HEK293 (cell line): ENCODE measurements around the gene S1PR1.
"Not testable (repeated sequence)": the region's sequence is repeated elsewhere in the genome, so short reads cannot be mapped to it uniquely, and the experiment has no call there.

ENCODE experiments used
- CTCF ChIA-PET: fragments of 350-600 bp; formaldehyde crosslinking; extraction: SDS; loops from one replicate; lab custom pipeline; 2021; ENCODE audit warnings: antibody characterized with exemption; lab: Yijun Ruan, JAX
- POLR2A ChIA-PET: fragments of 300-600 bp; formaldehyde crosslinking; extraction: SDS; loops from one replicate; lab custom pipeline; 2020; ENCODE audit warnings: antibody characterized with exemption, inconsistent platforms; lab: Yijun Ruan, JAX
- H3K27ac ChIP-seq: fragments of 200-500 bp; sonication (Bioruptor generic); 2 replicates; pipeline ENCODE4 v1.5.1; 2014; ENCODE audit warnings: low read depth, low read length, control low read depth, inconsistent platforms; ENCODE audit errors: extremely low read depth
- H3K36me3 ChIP-seq, 2 experiments: fragments of 200-500 bp in 1 of 2; sonication (Bioruptor generic) in 1 of 2; 1 replicate in 1 of 2; 2 replicates in 1 of 2; pipeline ENCODE4 v1.5.1; 2014 to 2017; ENCODE audit warnings: inconsistent platforms in 2 of 2, low read length in 2 of 2; ENCODE audit not compliant: control insufficient read depth in 2 of 2, insufficient read depth in 1 of 2
- H3K4me1 ChIP-seq: fragments of 200-500 bp; sonication (Bioruptor generic); 2 replicates; pipeline ENCODE4 v1.5.1; 2014; ENCODE audit warnings: mild to moderate bottlenecking, low read length, inconsistent platforms; ENCODE audit not compliant: control insufficient read depth, insufficient read depth
- H3K4me3 ChIP-seq: 2 replicates; pipeline ENCODE4 v1.5.1; 2011; ENCODE audit warnings: low read depth, mild to moderate bottlenecking, control low read depth, low read length, moderate library complexity
- H3K9me3 ChIP-seq: fragments of 200-500 bp; sonication (Bioruptor generic); 2 replicates; pipeline ENCODE4 v1.5.1; 2014; ENCODE audit warnings: low read depth, low read length, inconsistent platforms; ENCODE audit not compliant: control insufficient read depth, insufficient read depth
- KLF7 ChIP-seq: fragments of 450-650 bp; formaldehyde crosslinking; IDR thresholded peaks from 2 replicates; pipeline ENCODE4 v1.5.1; 2016; ENCODE audit warnings: missing biosample characterization, missing genetic modification characterization, borderline replicate concordance
- MEIS1 ChIP-seq: sonication (generic); formaldehyde crosslinking; IDR thresholded peaks from 2 replicates; pipeline ENCODE4 v1.8.1; 2022; ENCODE audit warnings: missing genetic modification reagents, mild to moderate bottlenecking, borderline replicate concordance
- SALL2 ChIP-seq: fragments of 450-650 bp; formaldehyde crosslinking; IDR thresholded peaks from 2 replicates; pipeline ENCODE4 v1.5.0; 2017; ENCODE audit warnings: missing biosample characterization, mild to moderate bottlenecking, missing genetic modification characterization, borderline replicate concordance
- ZBTB8A ChIP-seq: fragments of 450-650 bp; formaldehyde crosslinking; IDR thresholded peaks from 2 replicates; pipeline ENCODE4 v1.5.1; 2016; ENCODE audit warnings: missing biosample characterization, missing genetic modification characterization
- ZNF133 ChIP-seq: fragments of 450-650 bp; formaldehyde crosslinking; IDR thresholded peaks from 2 replicates; pipeline ENCODE4 v1.5.1; 2016; ENCODE audit warnings: missing biosample characterization, missing genetic modification characterization
- ZNF18 ChIP-seq: fragments of 450-650 bp; formaldehyde crosslinking; IDR thresholded peaks from 2 replicates; pipeline ENCODE4 v1.5.1; 2016; ENCODE audit warnings: missing biosample characterization, missing genetic modification characterization
- ZNF2 ChIP-seq: fragments of 450-650 bp; formaldehyde crosslinking; IDR thresholded peaks from 2 replicates; pipeline ENCODE4 v1.5.1; 2016; ENCODE audit warnings: missing biosample characterization, missing genetic modification characterization
- ZNF223 ChIP-seq: fragments of 450-650 bp; formaldehyde crosslinking; IDR thresholded peaks from 2 replicates; pipeline ENCODE4 v1.5.1; 2016; ENCODE audit warnings: missing biosample characterization, missing genetic modification characterization
- ZNF266 ChIP-seq: fragments of 450-650 bp; formaldehyde crosslinking; IDR thresholded peaks from 2 replicates; pipeline ENCODE4 v1.5.1; 2016; ENCODE audit warnings: missing biosample characterization, missing genetic modification characterization, low read depth
- ZNF341 ChIP-seq: fragments of 450-650 bp; formaldehyde crosslinking; IDR thresholded peaks from 2 replicates; pipeline ENCODE4; 2016; ENCODE audit warnings: low read depth, missing biosample characterization, missing genetic modification characterization
- ZNF423 ChIP-seq: fragments of 450-650 bp; formaldehyde crosslinking; IDR thresholded peaks from 2 replicates; pipeline ENCODE4 v1.5.1; 2016; ENCODE audit warnings: missing biosample characterization, missing genetic modification characterization
- ZNF488 ChIP-seq: fragments of 450-650 bp; formaldehyde crosslinking; IDR thresholded peaks from 2 replicates; pipeline ENCODE4 v1.5.1; 2016; ENCODE audit warnings: missing biosample characterization, missing genetic modification characterization
- ZNF558 ChIP-seq: fragments of 450-650 bp; formaldehyde crosslinking; IDR thresholded peaks from 2 replicates; pipeline ENCODE4 v1.5.1; 2016; ENCODE audit warnings: missing biosample characterization, missing genetic modification characterization
- ZNF561 ChIP-seq: fragments of 450-650 bp; IDR thresholded peaks from 2 replicates; pipeline ENCODE4 v1.5.1; 2018; ENCODE audit warnings: missing biosample characterization, missing genetic modification characterization, borderline replicate concordance
- ZNF626 ChIP-seq: fragments of 450-650 bp; sonication (Bioruptor Pico); formaldehyde crosslinking; IDR thresholded peaks from 2 replicates; pipeline ENCODE4 v1.5.1; 2018; ENCODE audit warnings: missing biosample characterization, missing genetic modification characterization, inconsistent platforms
- ZNF645 ChIP-seq: fragments of 450-650 bp; formaldehyde crosslinking; IDR thresholded peaks from 2 replicates; pipeline ENCODE4; 2016; ENCODE audit warnings: missing biosample characterization, missing genetic modification characterization
- ZNF785 ChIP-seq: fragments of 450-650 bp; formaldehyde crosslinking; IDR thresholded peaks from 2 replicates; pipeline ENCODE4 v1.5.1; 2016; ENCODE audit warnings: missing biosample characterization, missing genetic modification characterization
- TF ChIP-seq, protein P1 (sequence below): fragments of 450-650 bp; formaldehyde crosslinking; IDR thresholded peaks from 2 replicates; pipeline ENCODE4 v1.5.1; 2017; ENCODE audit warnings: missing biosample characterization, missing genetic modification characterization

S1PR1 gene

GRCh38 chr1:101217148-101217547, 19.7 kb upstream of the S1PR1 start (continued):
- no peak for TF ChIP-seq ZNF645 (tag by site-specific recombination)
- TF ChIP-seq ZNF266 (tag by site-specific recombination) = no peak
- no peak for TF ChIP-seq MEIS1 (CRISPR knock-in tag)
- no peak for TF ChIP-seq ZNF558 (tag by site-specific recombination)
- no peak for TF ChIP-seq SALL2
- no peak for TF ChIP-seq ZNF626 (tag by site-specific recombination)
- TF ChIP-seq ZBTB8A (tag by site-specific recombination) = no peak
- no peak for TF ChIP-seq ZNF785 (tag by site-specific recombination)
- no peak for TF ChIP-seq ZNF561 (tag by site-specific recombination)
- TF ChIP-seq ZNF2 (tag by site-specific recombination) = no peak
- no peak for TF ChIP-seq ZNF488

DNA sequence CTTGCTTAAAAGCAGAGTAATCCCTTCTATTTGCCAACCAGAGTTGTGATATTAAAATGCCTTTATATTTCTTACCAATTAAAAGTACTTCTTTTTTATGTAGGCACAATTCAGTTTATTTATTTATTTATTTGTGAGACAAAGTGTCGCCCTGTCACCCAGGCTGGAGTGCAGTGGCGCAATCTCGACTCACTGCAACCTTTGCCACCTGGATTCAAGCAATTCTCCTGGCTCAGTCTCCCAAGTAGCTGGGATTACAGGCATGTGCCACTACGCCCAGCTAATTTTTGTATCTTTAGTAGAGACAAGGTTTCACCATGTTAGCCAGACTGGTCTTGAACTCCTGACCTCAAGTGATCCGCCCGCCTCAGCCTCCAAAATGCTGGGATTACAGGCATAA, 17.9 kb upstream of the S1PR1 start:
- H3K4me1 ChIP-seq, H3K9me3 ChIP-seq, CTCF ChIA-PET, H3K27ac ChIP-seq, H3K36me3 ChIP-seq, H3K4me3 ChIP-seq, POLR2A ChIA-PET: not testable (repeated sequence)

- no peak overlapping the region for H3K27ac ChIP-seq
- TF ChIP-seq ZNF133 (tag by site-specific recombination) (no peak), ZNF341 (tag by site-specific recombination) (no peak), ZNF18 (tag by site-specific recombination) (no peak), KLF7 (no peak), ZNF423 (tag by site-specific recombination) (no peak), ZNF223 (tag by site-specific recombination) (no peak)
- TF ChIP-seq, protein P1, sequence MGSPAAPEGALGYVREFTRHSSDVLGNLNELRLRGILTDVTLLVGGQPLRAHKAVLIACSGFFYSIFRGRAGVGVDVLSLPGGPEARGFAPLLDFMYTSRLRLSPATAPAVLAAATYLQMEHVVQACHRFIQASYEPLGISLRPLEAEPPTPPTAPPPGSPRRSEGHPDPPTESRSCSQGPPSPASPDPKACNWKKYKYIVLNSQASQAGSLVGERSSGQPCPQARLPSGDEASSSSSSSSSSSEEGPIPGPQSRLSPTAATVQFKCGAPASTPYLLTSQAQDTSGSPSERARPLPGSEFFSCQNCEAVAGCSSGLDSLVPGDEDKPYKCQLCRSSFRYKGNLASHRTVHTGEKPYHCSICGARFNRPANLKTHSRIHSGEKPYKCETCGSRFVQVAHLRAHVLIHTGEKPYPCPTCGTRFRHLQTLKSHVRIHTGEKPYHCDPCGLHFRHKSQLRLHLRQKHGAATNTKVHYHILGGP (tag by site-specific recombination) = no peak
- TF ChIP-seq, all 188 proteins: peak for 0
- POLR2A ChIA-PET = no interaction called here
- no peaks in the 10 kb centered on the region for H3K9me3 ChIP-seq
- CTCF ChIA-PET = interaction anchor here (1.0 to 1.6 kb wide), 2 partner anchors 18 to 68 kb away, joined by 5 to 7 read pairs; no protein-coding TSS in a partner anchor
- H3K36me3 ChIP-seq = no peaks in the 10 kb centered on the region
- no peak overlapping the region for H3K4me3 ChIP-seq
- no peaks in the 10 kb centered on the region for H3K4me1 ChIP-seq
These were observed 16.6 kb upstream of the S1PR1 start for GRCh38 chr1:101219924-101220870.
